ENCODE results near the gene EHBP1. TPM values are rescaled to one million over a fixed set of nuclear protein-coding genes. Genes with fewer than 3 reads are reported as not detected.

The EHBP1 gene
- total and polyA plus RNA-seq, 2 experiments from 2014 or later = 27.2 to 47.9 TPM

GRCh38 chr2:62727259-62727867, 21.9 kb downstream of the EHBP1 start (continued):
- no peak for TF ChIP-seq ZNF462 (CRISPR knock-in tag; IDR thresholded peaks at IDR 0.05)
- TF ChIP-seq ETS1 (IDR thresholded peaks at IDR 0.05) = no peak
- TF ChIP-seq EZH2phosphoT487 (IDR thresholded peaks at IDR 0.05; ENCODE audit: unreplicated experiment) = no peak
- no peak for TF ChIP-seq ZNF331 (CRISPR knock-in tag; IDR thresholded peaks at IDR 0.05; ENCODE audit: low read depth)
- no peak for TF ChIP-seq NANOG (IDR thresholded peaks at IDR 0.05; ENCODE audit: borderline replicate concordance)
- TF ChIP-seq EZH2 (IDR thresholded peaks at IDR 0.05; ENCODE audit: low read depth, unreplicated experiment) = no peak

- no peak overlapping the region for H3K27ac Mint-ChIP-seq
- peaks cover 34% of the 10 kb centered on the region for H3K9me3 Mint-ChIP-seq
- Histone ChIP-seq H3K4me1 (ENCODE audit: insufficient read depth) (peaks cover 13% of the 10 kb centered on the region; the same call in 1 of the 2 replicates), H3F3A (replicated peaks; ENCODE audit: low read depth) (no peaks in the 10 kb centered on the region), H3K4me2 (no peak overlapping the region), H3K9me2 (ENCODE audit: insufficient read depth) (no peaks in the 10 kb centered on the region), H3K4me3 (no peak overlapping the region), H2AFZ (no peak overlapping the region), H3K27ac (ENCODE audit: low read depth) (no peak overlapping the region), H3K79me2 (replicated peaks; ENCODE audit: insufficient read depth) (peaks cover 85% of the 10 kb centered on the region), H3K36me3 (ENCODE audit: insufficient read depth) (peaks cover 3% of the 10 kb centered on the region; the same call in 1 of the 2 replicates), H3K27me3 (ENCODE audit: insufficient read depth) (no peaks in the 10 kb centered on the region), H4K20me1 (replicated peaks; ENCODE audit: insufficient read depth) (peaks cover 17% of the 10 kb centered on the region)
- H3K36me3 Mint-ChIP-seq (ENCODE audit: low read depth) = peaks cover 40% of the 10 kb centered on the region
- ATAC-seq (no peak), DNase-seq (ENCODE audit: low spot score) (no peak)
- no peak overlapping the region for H3K4me3 Mint-ChIP-seq
- peaks cover 4% of the 10 kb centered on the region for H3K27me3 Mint-ChIP-seq (ENCODE audit: insufficient read depth, low read depth, poor library complexity)
- TF ChIP-seq CREB1 (CRISPR knock-in tag; IDR thresholded peaks at IDR 0.05; ENCODE audit: low read depth) (no peak), JUNB (IDR thresholded peaks at IDR 0.05; ENCODE audit: unreplicated experiment) (no peak)
- peaks cover 28% of the 10 kb centered on the region for H3K4me1 Mint-ChIP-seq
These were observed 22.5 kb downstream of the EHBP1 start for GRCh38 chr2:62727876-62728566.

Data from GM23338 (cell line).